GM19025 (cell line): ENCODE measurements around the gene VWA3B.
"Not testable (repeated sequence)": the region's sequence is repeated elsewhere in the genome, so short reads cannot be mapped to it uniquely, and the experiment has no call there.

ENCODE experiments used
- ATAC-seq: cut with Tn5 transposase; IDR thresholded peaks from one replicate; pipeline ENCODE4 v1.9.1; 2021; ENCODE audit warnings: mild to moderate bottlenecking, low read depth, moderate library complexity; ENCODE audit not compliant: unreplicated experiment

The VWA3B gene

GRCh38 chr2:98084151-98084868, 2.7 kb upstream of the VWA3B start:
- ATAC-seq = no peak

GRCh38 chr2:98084869-98085238, 2.1 kb upstream of the VWA3B start:
- ATAC-seq = no peak

GRCh38 chr2:98085649-98086048, 1.3 kb upstream of the VWA3B start:
- no peak for ATAC-seq

- no peak for ATAC-seq
Observed at GRCh38 chr2:98087447-98088020, 567 bp downstream of the VWA3B start.

- no peak for ATAC-seq
Observed at GRCh38 chr2:98088261-98088660, 1.3 kb downstream of the VWA3B start.

- no peak for ATAC-seq
Observed at GRCh38 chr2:98089941-98090340, 3.0 kb downstream of the VWA3B start.

GRCh38 chr2:98090951-98091350, 4.0 kb downstream of the VWA3B start:
- no peak for ATAC-seq

GRCh38 chr2:98091738-98092137, 4.8 kb downstream of the VWA3B start:
- ATAC-seq = no peak

GRCh38 chr2:98093146-98093545, 6.2 kb downstream of the VWA3B start:
- ATAC-seq = no peak

- no peak for ATAC-seq
Observed at GRCh38 chr2:98093611-98094010, 6.6 kb downstream of the VWA3B start.

GRCh38 chr2:98099939-98100743, 13.2 kb downstream of the VWA3B start:
- ATAC-seq = no peak

GRCh38 chr2:98102315-98102714, 15.3 kb downstream of the VWA3B start:
- ATAC-seq = not testable (repeated sequence)

GRCh38 chr2:98102878-98103277, 15.9 kb downstream of the VWA3B start:
- no peak for ATAC-seq

GRCh38 chr2:98108110-98108509, 21.1 kb downstream of the VWA3B start:
- ATAC-seq = no peak

- no peak for ATAC-seq
Observed at GRCh38 chr2:98110741-98111140, 23.8 kb downstream of the VWA3B start.

GRCh38 chr2:98114643-98115330, 27.8 kb downstream of the VWA3B start:
- ATAC-seq = no peak

GRCh38 chr2:98118161-98118560, 31.2 kb downstream of the VWA3B start:
- ATAC-seq = no peak

- ATAC-seq = no peak
Observed at GRCh38 chr2:98118852-98119251, 31.9 kb downstream of the VWA3B start.

- ATAC-seq = no peak
Observed at GRCh38 chr2:98121149-98121548, 34.2 kb downstream of the VWA3B start.

GRCh38 chr2:98122524-98122923, 35.6 kb downstream of the VWA3B start:
- no peak for ATAC-seq

- ATAC-seq = no peak
Observed at GRCh38 chr2:98123286-98123685, 36.3 kb downstream of the VWA3B start.
